Fibroblast of villous mesenchyme (primary cell): Measurements from ENCODE around the gene KDM5A. TPM values are rescaled to one million over a fixed set of nuclear protein-coding genes. Genes with fewer than 3 reads are reported as not detected.
"Not testable (repeated sequence)": the region's sequence is repeated elsewhere in the genome, so short reads cannot be mapped to it uniquely, and the experiment has no call there.

Experiments
- DNase-seq: peaks from one replicate; pipeline ENCODE4 v3.0.0-alpha.2; 2010; ENCODE audit warnings: low read depth
- H3K4me3 ChIP-seq: 2 replicates; pipeline ENCODE4 v1.5.1; 2011; ENCODE audit warnings: low read depth, mild to moderate bottlenecking, low read length
- CTCF ChIP-seq: IDR thresholded peaks from 2 replicates; pipeline ENCODE4 v1.5.1; 2012; ENCODE audit warnings: low read depth, mild to moderate bottlenecking, low read length; ENCODE audit not compliant: insufficient read depth
- total RNA-seq: library from RNA; depleted of rRNA; stranded (reverse); fragments of >200 nt; gene quantifications from 2 replicates; pipeline ENCODE4 v1.2.3, GENCODE V29; 2012

Gene KDM5A
- total RNA-seq, 1 donor = 77.3 TPM

- DNase-seq = no peak
- no peak overlapping the region for H3K4me3 ChIP-seq
- TF ChIP-seq CTCF = no peak
Measured at GRCh38 chr12:241266-241665, 147.9 kb downstream of the KDM5A start.

DNA sequence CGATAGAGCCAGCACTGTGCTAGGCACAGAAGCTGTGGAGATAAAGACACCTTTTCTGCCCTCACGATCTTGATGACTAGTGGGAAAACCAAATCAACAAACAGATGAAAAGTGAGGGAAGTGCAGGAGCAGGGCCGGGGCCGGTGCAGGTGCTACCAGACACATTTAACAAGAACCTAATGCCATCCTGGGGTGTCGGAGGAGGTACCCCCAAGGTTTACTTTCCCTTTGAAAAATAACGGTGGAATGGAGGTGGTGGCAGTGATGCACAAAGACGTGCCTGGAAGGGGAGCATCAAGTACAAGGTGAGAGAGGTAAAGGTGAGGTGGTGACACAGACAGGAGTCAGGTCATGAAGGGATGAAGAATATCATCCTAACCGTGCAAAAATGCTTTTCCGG lies 148.6 kb downstream of the KDM5A start:
- DNase-seq = no peak
- H3K4me3 ChIP-seq = no peak overlapping the region
- TF ChIP-seq CTCF = no peak

DNA sequence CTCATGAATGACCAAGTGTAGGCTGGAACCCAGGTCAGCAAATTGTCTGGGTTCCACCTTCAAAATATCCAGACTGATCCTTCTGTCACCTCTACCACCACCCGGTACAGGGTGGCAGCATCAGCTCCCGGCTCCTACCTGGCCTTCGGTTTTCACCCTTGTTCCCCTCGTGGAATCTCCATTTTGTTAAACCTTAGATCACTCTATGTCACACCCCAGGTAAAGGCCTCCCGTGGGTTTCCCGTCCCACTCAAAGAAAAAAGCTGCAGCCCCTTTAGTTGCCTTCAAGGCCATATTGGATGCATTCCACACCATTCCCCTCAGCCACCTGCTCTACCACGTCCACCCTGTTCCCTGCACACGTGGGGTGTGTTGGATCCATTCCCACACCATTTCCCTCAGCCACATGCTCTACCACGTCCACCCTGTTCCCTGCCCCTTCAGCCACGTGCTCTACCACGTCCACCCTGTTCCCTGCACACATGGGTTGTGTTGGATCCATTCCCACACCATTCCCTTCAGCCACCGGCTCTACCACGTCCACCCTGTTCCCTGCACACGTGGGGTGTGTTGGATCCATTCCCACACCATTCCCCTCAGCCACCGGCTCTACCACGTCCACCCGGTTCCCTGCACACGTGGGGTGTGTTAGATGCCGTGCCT lies 150.3 kb downstream of the KDM5A start:
- DNase-seq = no peak
- TF ChIP-seq CTCF = no peak
- H3K4me3 ChIP-seq = no peak overlapping the region

GRCh38 chr12:238116-238515 lies 151.0 kb downstream of the KDM5A start:
- DNase-seq = no peak
- no peak overlapping the region for H3K4me3 ChIP-seq
- no peak for TF ChIP-seq CTCF

DNA sequence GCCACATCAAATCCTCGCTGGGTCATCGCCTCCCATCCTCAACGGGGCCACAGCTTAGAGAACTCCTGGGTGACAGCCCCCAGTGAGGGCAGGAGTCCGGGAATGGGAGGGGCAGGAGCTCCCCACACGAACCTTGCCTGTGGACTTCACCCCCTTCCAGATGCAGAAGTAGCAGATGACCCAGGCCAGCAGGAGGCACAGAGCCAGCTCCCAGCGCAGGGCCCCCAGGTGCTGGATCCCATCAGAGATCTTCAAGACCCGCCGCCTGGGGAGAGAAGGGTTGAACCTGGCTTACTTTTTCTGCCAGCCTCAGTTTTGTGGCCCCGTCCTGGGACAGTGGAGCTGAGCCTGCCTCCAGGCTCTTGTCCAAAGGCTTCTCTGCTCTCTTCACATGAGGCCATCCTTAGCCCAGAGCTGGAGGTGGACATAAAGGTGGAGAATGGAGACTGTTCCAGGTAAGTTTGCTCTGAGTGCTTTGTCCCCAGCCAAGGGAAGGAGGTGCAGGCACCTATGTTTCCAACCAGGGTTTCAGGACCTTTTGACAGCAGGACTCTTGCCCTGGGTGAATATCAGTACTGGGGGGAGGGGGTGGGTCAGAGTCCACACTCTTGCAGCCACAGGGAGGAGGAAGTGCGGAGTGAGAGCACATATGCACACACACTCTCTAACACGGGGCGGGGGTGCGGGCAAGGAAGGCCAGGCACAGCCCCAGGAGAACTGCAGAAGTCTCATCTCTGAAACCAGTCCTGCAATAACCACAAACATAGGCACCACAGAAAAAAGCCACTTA lies 151.9 kb downstream of the KDM5A start:
- TF ChIP-seq CTCF = no peak
- no peak overlapping the region for H3K4me3 ChIP-seq
- DNase-seq = no peak

DNA sequence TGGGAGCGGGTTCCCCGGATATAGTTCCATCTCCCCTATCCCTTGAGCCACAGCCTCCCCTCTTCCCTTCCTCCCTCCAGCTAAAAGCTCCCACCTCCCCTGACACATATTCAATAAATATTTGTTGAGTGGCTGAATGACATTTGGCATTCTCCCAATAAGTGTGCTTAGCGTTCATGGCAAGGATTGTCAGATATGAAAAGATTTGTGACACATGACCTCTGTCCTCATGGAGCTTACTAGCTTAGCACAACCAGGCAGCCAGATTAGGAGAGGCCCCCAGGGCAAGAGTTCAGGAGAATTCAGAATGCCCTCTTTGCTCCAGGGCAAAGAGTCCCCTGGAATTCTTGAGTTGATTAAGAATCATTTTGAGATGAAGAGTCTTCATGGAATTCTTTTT lies 152.7 kb downstream of the KDM5A start:
- TF ChIP-seq CTCF = no peak
- no peak overlapping the region for H3K4me3 ChIP-seq
- DNase-seq = no peak

- DNase-seq, H3K4me3 ChIP-seq: not testable (repeated sequence)
Measured at GRCh38 chr12:235967-236366, 153.2 kb downstream of the KDM5A start.
